ENCODE measurements around the gene SCN10A.

- TF ChIP-seq CTCF (IDR thresholded peaks at IDR 0.05) (no peak), POLR2A (IDR thresholded peaks at IDR 0.05) (no peak), EP300 (IDR thresholded peaks at IDR 0.05) (no peak)
These were observed 26.4 kb upstream of the SCN10A start for GRCh38 chr3:38842266-38842965.

All from ovary (tissue), 3 donors.